ENCODE data around the gene PGP.
"Not testable (repeated sequence)": the region's sequence is repeated elsewhere in the genome, so short reads cannot be mapped to it uniquely, and the experiment has no call there.

The PGP gene

GRCh38 chr16:2213817-2214718 lies 572 bp downstream of the PGP start:
- no peak for DNase-seq

DNA sequence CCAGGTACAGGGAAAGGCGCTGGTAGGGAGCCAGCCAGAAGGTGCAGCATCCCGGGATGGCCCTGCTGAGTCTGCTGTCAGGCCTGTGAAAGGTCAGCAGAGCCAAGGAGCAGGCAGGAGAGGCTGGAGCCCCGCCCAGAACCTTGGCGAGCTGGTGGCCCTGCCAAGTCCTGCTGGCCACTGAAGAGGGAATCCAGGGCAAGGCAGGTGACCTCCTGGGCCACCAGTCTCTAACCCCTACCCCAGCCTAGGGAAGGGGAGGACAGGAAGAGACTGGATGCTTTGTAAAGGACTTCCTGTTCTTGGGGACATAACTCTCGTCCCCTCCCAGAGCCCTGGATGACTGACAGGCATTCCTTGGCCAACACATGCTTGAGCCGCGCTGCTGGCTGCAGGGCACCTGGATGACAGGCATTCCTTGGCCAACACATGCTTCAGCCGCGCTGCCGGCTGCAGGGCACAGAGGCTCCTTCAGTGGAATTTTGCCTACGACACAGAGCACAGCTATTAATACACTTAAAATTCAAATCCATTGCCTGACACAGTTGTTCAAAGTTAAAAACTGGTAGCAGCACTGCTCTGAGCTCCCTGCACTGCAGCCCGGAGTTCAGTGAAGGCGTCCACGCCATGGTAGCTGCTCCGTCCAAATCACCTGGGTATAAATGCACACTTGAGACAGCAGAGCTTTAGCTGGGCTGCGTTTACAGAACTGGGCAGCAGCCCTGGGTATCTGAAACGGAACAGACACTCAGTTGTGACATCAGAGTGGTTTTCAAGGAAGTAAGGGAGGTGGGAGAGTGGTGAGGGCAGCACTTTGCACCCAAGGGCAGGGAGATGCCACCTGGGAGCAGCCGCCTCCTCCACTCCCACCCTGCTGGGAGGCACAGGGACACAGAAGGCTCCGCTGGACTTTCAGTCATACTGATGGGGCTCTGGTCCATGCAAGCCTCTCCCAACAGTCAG lies 2.0 kb downstream of the PGP start:
- no peak for DNase-seq

DNA sequence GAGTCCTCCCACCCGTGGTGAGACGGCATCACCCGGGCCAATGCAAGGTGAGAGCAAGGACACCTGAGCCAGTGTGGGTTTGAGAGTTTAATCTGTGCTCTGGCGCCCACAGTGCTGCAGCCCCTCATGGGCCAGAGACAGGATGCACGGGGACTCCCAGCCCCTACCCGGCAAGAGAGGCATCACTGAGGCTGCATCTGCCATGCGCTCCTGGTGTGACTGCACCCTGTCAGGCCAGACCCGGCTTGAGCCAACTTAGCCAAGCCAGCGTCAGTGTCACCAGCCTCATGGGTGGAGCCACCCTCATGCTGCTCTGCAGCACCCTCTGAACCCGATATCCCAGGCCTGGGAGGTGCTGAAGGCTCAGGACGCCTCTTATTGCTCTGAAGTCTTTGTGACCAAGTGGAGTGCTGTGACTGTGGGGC lies 2.7 kb downstream of the PGP start:
- DNase-seq, result no peak

DNA sequence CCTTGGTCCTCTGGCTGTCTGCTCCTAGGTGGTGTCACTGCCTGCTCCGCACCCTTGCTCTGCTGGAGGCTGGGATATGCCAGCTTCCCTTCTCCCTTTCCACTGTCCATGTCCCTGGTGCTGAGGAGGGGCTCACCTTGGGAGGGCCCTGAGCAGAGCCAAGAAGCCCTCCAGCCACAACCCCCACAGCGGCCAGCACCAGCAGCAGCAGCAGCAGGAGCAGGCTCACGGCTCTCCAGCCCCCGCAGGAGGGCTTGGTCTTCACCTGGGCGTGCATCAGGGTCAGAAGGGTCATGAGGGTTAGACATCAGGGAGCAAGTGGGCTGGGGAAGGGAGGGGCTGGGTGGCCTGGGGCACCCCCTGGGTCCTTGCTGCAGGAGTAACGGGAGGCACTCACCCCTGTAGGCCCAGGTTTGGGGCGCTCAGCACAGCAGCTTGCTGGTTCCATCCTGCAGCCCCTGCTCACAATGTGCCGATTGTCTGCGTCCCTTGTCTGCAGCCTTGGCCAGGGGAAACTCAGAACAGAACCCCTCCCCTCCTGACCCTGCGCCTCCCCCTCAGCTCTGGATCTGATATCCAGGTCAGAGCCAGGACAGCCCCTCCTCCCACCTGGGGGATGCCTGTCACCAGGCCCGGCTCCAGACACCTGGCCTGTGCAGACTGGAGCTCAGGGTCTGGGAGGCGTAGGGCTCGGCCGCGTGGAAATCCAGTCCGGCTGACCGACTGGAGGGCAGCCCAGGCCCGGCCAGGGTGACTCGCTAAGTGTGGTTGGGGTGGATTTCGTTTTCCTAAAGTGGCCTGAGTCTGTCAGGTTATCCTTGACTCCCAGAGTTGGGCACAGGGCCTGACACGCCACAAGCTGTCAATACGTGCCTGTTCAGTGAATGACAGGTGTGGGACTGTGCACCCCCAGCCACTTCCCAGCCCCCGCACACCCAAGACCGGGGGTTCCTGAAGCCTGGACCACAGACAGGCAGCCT lies 4.0 kb downstream of the PGP start, which contains the start of gene BRICD5:
Gene BRICD5 (minus strand): TSS at position 478 of the 980 bp plus-strand sequence. CDS start 30 bp downstream, at position 448.
- no peak for DNase-seq

DNA sequence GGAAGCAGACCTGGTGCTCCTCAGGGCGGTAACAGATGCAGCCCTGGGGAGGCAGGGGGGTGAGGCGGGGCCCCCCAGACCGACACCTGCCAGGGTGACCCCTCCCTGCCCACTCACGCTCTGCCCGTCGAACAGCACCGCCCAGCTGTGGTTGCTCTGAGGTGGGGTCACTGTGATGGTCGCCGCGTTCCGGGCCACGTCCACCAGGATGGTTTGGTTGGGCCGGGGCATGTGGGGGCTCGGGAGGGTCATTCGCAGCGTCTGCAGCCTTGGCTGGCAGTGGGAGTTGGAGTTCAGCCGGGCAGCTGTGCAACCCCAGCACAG lies 4.7 kb downstream of the PGP start:
- DNase-seq, result no peak

DNA sequence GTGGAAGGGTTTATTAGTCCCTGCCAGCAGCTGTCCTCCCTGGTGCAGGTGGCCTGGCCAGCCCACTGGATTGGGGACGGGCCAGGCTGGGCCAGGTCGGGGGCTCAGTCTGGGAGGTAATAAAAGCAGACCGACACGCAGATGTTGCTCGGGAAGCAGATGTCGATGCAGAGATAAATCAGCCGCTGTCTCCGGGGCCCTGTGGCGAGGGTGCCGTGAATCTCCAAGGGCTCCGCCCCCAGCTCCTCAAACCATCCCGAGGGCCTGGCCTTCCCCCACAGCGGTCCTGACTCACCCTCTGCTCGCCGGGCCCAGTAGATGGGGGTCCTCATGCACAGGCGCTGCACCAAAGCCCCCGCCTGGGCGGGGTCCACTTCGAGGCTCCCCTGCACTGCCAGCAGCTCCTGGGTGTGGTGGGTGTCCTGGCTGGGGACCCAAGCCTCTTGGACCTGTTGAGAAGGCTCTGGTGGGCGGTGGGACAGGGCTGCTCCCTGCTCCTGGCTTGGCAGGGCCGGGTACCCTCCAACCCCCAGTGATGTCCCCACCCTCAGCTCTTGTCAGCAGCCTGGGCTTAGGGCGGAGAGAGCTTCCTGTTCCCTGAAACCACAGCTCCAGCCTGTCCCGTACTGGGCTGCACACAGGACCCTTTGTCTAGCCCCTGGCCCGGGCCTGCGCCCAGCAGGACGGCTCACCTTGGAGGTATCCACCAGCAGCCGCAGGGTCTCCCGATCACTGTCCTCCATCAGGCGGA lies 5.2 kb downstream of the PGP start:
- DNase-seq, result no peak

DNA sequence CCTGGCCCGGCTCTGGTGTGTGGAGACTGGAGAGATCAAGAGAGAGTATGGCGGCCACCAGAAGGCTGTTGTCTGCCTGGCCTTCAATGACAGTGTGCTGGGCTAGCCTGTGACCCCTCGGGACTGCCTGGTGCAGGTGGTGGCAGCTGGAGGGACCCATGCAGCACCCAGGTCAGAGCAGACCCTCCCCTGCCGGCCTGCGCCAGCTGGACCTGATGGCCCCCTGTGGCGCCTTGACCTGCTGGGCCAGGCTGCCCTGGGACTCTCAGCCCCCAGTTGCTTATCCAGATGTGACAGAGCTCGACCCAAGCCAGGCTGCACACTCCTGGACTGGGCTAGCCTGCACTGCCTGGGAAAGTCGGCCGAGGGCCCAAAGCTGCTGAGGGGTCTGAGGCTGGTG lies 5.9 kb downstream of the PGP start:
- no peak for DNase-seq

- DNase-seq, result no peak
These were observed 6.3 kb downstream of the PGP start for GRCh38 chr16:2208308-2208707.

- DNase-seq, result no peak
These were observed 6.8 kb downstream of the PGP start for GRCh38 chr16:2207872-2208271.

- no peak for DNase-seq
These were observed 7.7 kb downstream of the PGP start for GRCh38 chr16:2206780-2207433.

- DNase-seq, result no peak
These were observed 8.2 kb downstream of the PGP start for GRCh38 chr16:2206420-2206779.

GRCh38 chr16:2205967-2206313 lies 8.7 kb downstream of the PGP start:
- DNase-seq, result no peak

GRCh38 chr16:2205104-2205966 lies 9.3 kb downstream of the PGP start, which contains the start of gene MLST8:
Gene MLST8 (plus strand): TSS chr16:2205454. CDS start chr16:2206086, 632 bp downstream.
- DNase-seq, result peak; percentile 82

GRCh38 chr16:2204416-2205103 lies 10.1 kb downstream of the PGP start:
- DNase-seq, result no peak

DNA sequence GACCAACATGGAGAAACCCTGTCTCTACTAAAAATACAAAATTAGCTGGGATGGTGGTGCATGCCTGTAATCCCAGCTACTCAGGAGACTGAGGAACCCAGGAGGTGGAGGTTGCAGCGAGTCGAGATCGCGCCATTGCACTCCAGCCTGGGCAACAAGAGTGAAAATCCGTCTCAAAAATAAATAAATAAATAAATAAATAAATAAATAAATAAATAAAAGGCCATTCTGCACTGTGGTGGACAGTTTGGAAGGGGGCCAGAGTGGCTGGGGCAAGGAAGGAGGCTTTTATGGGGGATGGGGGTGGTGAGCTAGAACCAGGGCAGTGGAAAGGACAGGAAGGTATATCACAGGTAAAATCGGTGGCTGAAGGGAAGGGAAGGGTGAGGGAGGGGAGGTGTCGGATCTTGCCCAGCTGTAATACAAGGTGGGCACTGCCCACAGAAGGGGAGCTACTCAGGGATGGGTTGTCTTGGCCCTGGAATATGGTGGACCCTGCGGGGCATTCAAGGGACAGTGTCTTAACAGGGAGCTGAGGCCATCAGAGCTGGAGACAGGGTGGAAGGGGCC lies 11.4 kb downstream of the PGP start:
- not testable (repeated sequence) for DNase-seq

DNA sequence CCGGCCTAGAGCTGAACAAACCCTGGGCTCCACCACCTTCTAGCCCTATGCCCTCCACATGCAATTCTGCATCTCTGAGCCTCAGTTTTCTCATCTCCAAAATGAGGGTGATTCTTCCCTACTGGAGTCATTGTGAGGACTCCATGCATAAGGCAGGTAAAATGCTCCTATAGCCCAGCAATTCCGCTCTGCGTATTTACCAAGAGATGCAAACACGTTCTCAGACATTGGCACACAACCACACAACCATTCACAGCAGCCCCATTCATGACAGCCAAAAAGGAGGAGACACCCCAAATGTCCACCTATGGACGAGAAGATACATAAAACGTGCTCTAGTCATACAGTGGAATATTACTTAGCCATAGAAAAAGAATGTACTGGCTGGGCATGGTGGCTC lies 14.3 kb downstream of the PGP start:
- no peak for DNase-seq

DNA sequence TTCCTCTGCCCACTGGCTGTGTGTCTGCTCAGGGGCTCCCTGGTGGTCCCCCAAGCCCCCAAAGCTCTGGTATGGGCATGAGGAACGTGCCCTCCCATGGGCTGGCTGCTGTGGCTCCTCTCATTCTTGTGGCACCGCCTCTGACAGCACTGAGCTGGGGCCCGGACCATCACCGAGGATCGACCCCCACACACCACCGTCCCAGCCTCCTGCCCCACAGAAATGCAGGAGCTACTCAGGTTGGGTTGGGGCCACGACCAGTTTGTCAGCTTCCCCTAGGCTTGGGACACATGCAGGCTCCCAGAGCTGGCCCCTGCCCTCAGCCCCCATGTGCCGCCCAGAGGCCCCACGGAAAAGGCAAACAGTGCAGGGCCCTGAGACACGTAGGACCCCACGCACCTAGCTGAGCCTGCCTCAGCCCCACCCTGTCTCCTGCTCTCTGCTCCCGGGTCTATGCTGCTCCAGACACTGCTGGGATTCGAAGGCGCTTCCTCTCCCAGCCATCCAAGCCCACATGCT lies 15.0 kb downstream of the PGP start:
- no peak for DNase-seq

DNA sequence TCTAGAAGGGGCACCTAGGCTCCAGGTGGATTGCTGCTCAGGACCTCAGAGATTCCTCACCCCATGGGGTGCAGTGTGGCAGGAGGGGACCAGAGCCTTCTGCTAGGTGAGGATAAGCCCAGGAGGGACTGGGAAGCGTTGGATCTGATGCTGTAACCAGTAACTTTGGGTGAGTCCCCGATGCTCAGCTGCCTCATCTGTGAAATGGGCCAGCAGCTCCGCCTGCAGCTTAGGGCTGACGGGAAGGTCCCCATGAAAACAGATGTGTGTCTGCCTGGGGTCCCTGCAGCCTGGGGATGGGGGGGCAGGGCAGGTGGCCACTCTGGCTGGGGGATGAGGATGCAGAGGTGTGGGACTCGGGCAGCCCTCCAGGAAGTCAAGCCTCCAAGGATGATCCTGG lies 15.5 kb downstream of the PGP start:
- DNase-seq, result no peak

- DNase-seq, result no peak
These were observed 16.4 kb downstream of the PGP start for GRCh38 chr16:2198283-2198682.
